K562 (cell line): ENCODE data around the gene TSHZ1. TPM values are rescaled to one million over a fixed set of nuclear protein-coding genes. Genes with fewer than 3 reads are reported as not detected.

Source experiments
- ATAC-seq: fragments of 200-7000 bp; cut with Tn5 transposase; 3 replicates; pipeline ENCODE4 v1.9.1; 2020; ENCODE audit warnings: moderate library complexity
- BruUV-seq: library from RNA; stranded (reverse); fragments of 400-500 nt; replicated peaks from 2 replicates; lab custom pipeline; 2021; lab: Mats Ljungman, UMichigan
- CTCF ChIA-PET: fragments of 300-600 bp; formaldehyde crosslinking; extraction: SDS; loops from one replicate; lab custom pipeline; 2021; ENCODE audit warnings: low intra/inter-chr PET ratio; lab: Yijun Ruan, JAX
- POLR2A ChIA-PET: fragments of 300-600, 350-650 bp; sonication (Branson Sonifier 250); formaldehyde crosslinking; extraction: SDS; loops from one replicate; lab custom pipeline; 2021; ENCODE audit warnings: antibody characterized with exemption, inconsistent platforms; lab: Yijun Ruan, JAX
- DNase-seq, 4 experiments: peaks; one replicate each; pipeline versions ENCODE4 v3.0.0 to v3.0.0-alpha.2; 2011 to 2018; ENCODE audit warnings: low spot score in 3 of 4, mixed read lengths in 3 of 4; ENCODE audit errors: extremely low read depth in 1 of 4
- FAIRE-seq: peaks from 2 replicates; lab custom pipeline; 2011; peaks lifted over from hg19 to GRCh38; lab: Jason Lieb, UNC
- H2AFZ ChIP-seq: 2 replicates; pipeline ENCODE4 v1.6.0; 2011; ENCODE audit warnings: low read depth, low read length, control low read depth, inconsistent platforms
- H3K27ac ChIP-seq: fragments of 200-600 bp; 3 replicates; pipeline ENCODE4 v1.8.0; 2011; ENCODE audit warnings: low read depth, mild to moderate bottlenecking, control low read depth, inconsistent platforms, low read length, moderate library complexity, mixed read lengths; ENCODE audit errors: extremely low read depth
- H3K27me3 ChIP-seq, 2 experiments: fragments of 300-600 bp in 1 of 2; 2 replicates in 1 of 2; 3 replicates in 1 of 2; pipeline versions ENCODE4 v1.6.0 to v1.8.0; 2011; ENCODE audit warnings: inconsistent platforms in 2 of 2, low read length in 2 of 2, mild to moderate bottlenecking in 1 of 2, mixed read lengths in 1 of 2, moderate library complexity in 1 of 2; ENCODE audit not compliant: control insufficient read depth in 2 of 2, insufficient read depth in 2 of 2
- H3K36me3 ChIP-seq: fragments of 300-600 bp; 3 replicates; pipeline ENCODE4 v1.8.0; 2011; ENCODE audit warnings: mild to moderate bottlenecking, low read length, inconsistent platforms; ENCODE audit not compliant: control insufficient read depth, insufficient read depth
- H3K4me1 ChIP-seq, 2 experiments: fragments of 200-600 bp in 1 of 2; replicated peaks in 1 of 2; 2 replicates in 1 of 2; 3 replicates in 1 of 2; pipeline versions ENCODE4 v1.5.1 to v1.8.0; 2011; ENCODE audit warnings: inconsistent platforms in 2 of 2, low read length in 2 of 2, mild to moderate bottlenecking in 1 of 2, mixed read lengths in 1 of 2, moderate library complexity in 1 of 2; ENCODE audit not compliant: control insufficient read depth in 2 of 2, insufficient read depth in 2 of 2
- H3K4me2 ChIP-seq: 2 replicates; pipeline ENCODE4 v1.6.1; 2011; ENCODE audit warnings: low read length, control low read depth, inconsistent platforms, mixed read lengths; ENCODE audit not compliant: insufficient read depth
- H3K4me3 ChIP-seq: fragments of 200-600 bp; sonication (generic), shearing (Covaris generic); 2 replicates; pipeline ENCODE4 v1.5.1; 2016; ENCODE audit warnings: control low read depth, inconsistent platforms
- H3K79me2 ChIP-seq: fragments of 200-600 bp; 3 replicates; pipeline ENCODE4 v1.8.0; 2011; ENCODE audit warnings: low read length, inconsistent platforms; ENCODE audit not compliant: control insufficient read depth, insufficient read depth
- H3K9ac ChIP-seq, 2 experiments: 2 replicates each; pipeline versions ENCODE4 v1.6.0 to v1.6.1; 2011; ENCODE audit warnings: low read depth in 2 of 2, low read length in 2 of 2, control low read depth in 1 of 2, inconsistent platforms in 1 of 2, mild to moderate bottlenecking in 1 of 2, mixed read lengths in 1 of 2; ENCODE audit not compliant: insufficient read depth in 1 of 2
- H3K9me1 ChIP-seq: one replicate; pipeline ENCODE4 v1.6.0; 2011; ENCODE audit warnings: inconsistent platforms, mild to moderate bottlenecking, low read length, moderate library complexity; ENCODE audit not compliant: control insufficient read depth, insufficient read depth
- H3K9me3 ChIP-seq: replicated peaks from 2 replicates; pipeline ENCODE4 v1.5.1; 2011; ENCODE audit warnings: low read depth, low read length, inconsistent platforms; ENCODE audit not compliant: control insufficient read depth, insufficient read depth
- H4K20me1 ChIP-seq: replicated peaks from 2 replicates; pipeline ENCODE4 v1.6.1; 2011; ENCODE audit warnings: low read length, inconsistent platforms, mixed read lengths; ENCODE audit not compliant: control insufficient read depth, insufficient read depth
- EWSR1 ChIP-seq: fragments of 450-650 bp; IDR thresholded peaks from 2 replicates; pipeline ENCODE4 v1.6.1; 2018; ENCODE audit warnings: borderline replicate concordance, mild to moderate bottlenecking, low read depth, moderate library complexity; ENCODE audit not compliant: partially characterized antibody
- FOXK1 ChIP-seq: sonication (generic); formaldehyde crosslinking; IDR thresholded peaks from 2 replicates; pipeline ENCODE4 v1.8.0; 2022; ENCODE audit warnings: missing genetic modification reagents, mild to moderate bottlenecking, borderline replicate concordance
- MEF2D ChIP-seq: conservative IDR thresholded peaks from 2 replicates; pipeline ENCODE4 v1.6.1; 2016; ENCODE audit warnings: low read depth, missing genetic modification characterization, missing compliant biosample characterization
- NFE2L1 ChIP-seq: fragments of 450-650 bp; IDR thresholded peaks from 2 replicates; pipeline ENCODE4 v1.6.1; 2016; ENCODE audit warnings: missing genetic modification characterization, low read depth, mild to moderate bottlenecking, missing compliant biosample characterization, moderate library complexity, borderline replicate concordance
- TCF7 ChIP-seq: sonication (generic); IDR thresholded peaks from 2 replicates; pipeline ENCODE4 v1.6.1; 2016; ENCODE audit warnings: antibody characterized with exemption, borderline replicate concordance
- ZNF124 ChIP-seq: sonication (generic); formaldehyde crosslinking; IDR thresholded peaks from 2 replicates; pipeline ENCODE4 v1.8.1; 2022; ENCODE audit warnings: missing genetic modification reagents
- ZNF444 ChIP-seq: fragments of 250-450 bp; sonication (Bioruptor Pico); IDR thresholded peaks from 2 replicates; pipeline ENCODE4 v1.4.0; 2020; ENCODE audit warnings: mild to moderate bottlenecking, moderate library complexity
- WGBS: fragments of 100-300 bp; shearing (Covaris generic); methylation state at CpG from one replicate; pipeline ENCODE4 v1.1.6; 2016; ENCODE audit warnings: low coverage, mixed read lengths; ENCODE audit not compliant: insufficient coverage; ENCODE audit errors: missing lambda C conversion rate; 5-methylcytosine and 5-hydroxymethylcytosine counted together
- in situ Hi-C: fragments of 300-500 bp; cut with MboI; formaldehyde crosslinking; loops from 4 replicates; pipeline ENCODE4 v1.15.0; 2018; ENCODE audit warnings: inconsistent platforms, mixed read lengths
- intact Hi-C: fragments of 100-400 bp; cut with micrococcal nuclease; formaldehyde crosslinking; loops from 2 replicates; pipeline ENCODE4 v1.14.2; 2022
- polyA plus RNA-seq, 8 experiments: library from polyadenylated mRNA; depleted of rRNA in 4 of 8; stranded (reverse) in 5 of 8; unstranded in 3 of 8; fragments of >200 nt; fragmentation: Nextera tagmentation in 2 of 8; fragmentation: Illumina TruSeq in 1 of 8; extraction: Ambion mirVana in 2 of 8; extraction: Trizol in 1 of 8; gene quantifications; 2 replicates each; pipeline versions ENCODE4 v1.2.1 to v1.2.3, GENCODE V29; 2011 to 2014; ENCODE audit warnings: inconsistent platforms in 1 of 8, missing spikeins in 1 of 8
- total RNA-seq, 7 experiments: library from RNA; depleted of rRNA in 6 of 7; stranded (reverse); fragments of >200 nt in 6 of 7; fragmentation: Illumina TruSeq in 2 of 7; extraction: Trizol in 2 of 7; gene quantifications; 2 replicates each; pipeline versions ENCODE4 v1.2.1 to v1.2.3, GENCODE V29; 2011 to 2021; ENCODE audit warnings: low replicate concordance in 1 of 7
- TF ChIP-seq, protein P1 (sequence below): fragments of 250-450 bp; sonication (Bioruptor Pico); IDR thresholded peaks from 2 replicates; pipeline ENCODE4 v1.8.0; 2022; ENCODE audit warnings: inconsistent platforms, mild to moderate bottlenecking, moderate library complexity, borderline replicate concordance
- TF ChIP-seq, protein P2 (sequence below): fragments of 450-650 bp; IDR thresholded peaks from 2 replicates; pipeline ENCODE4 v1.6.1; 2018; ENCODE audit warnings: mild to moderate bottlenecking, low read depth; ENCODE audit not compliant: partially characterized antibody

Gene TSHZ1
- total and polyA plus RNA-seq, 9 of the 15 experiments (the other 6 are each of a cell fraction or from before 2014, with no cell fraction given), result 1.1 to 7.2 (median 2.7) TPM

DNA sequence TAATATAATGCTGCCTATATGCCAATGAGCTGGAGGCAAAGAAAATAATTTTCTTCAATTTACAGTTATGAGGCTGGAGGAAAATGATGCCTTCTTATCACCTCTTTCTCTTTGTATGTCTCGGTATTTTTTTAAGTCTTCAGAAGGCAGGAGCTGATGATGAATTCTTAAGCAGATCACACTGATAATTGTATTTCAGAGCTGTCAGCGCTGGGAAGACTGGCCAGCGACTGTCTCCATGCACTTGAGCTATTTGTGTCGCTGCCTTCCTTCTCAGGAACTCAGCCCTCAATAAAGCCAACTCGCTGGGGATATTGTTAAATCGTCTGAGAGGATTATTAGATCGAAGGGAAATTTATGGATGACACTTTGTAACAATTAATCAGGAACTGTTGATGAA lies 42.0 kb upstream of the TSHZ1 start (continued):
- TF ChIP-seq EWSR1 (no peak), TCF7 (no peak), FOXK1 (no peak), MEF2D (tag) (no peak), ZNF124 (CRISPR knock-in tag) (no peak)
- TF ChIP-seq, protein P1, sequence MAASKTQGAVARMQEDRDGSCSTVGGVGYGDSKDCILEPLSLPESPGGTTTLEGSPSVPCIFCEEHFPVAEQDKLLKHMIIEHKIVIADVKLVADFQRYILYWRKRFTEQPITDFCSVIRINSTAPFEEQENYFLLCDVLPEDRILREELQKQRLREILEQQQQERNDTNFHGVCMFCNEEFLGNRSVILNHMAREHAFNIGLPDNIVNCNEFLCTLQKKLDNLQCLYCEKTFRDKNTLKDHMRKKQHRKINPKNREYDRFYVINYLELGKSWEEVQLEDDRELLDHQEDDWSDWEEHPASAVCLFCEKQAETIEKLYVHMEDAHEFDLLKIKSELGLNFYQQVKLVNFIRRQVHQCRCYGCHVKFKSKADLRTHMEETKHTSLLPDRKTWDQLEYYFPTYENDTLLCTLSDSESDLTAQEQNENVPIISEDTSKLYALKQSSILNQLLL (CRISPR knock-in tag), result no peak

DNA sequence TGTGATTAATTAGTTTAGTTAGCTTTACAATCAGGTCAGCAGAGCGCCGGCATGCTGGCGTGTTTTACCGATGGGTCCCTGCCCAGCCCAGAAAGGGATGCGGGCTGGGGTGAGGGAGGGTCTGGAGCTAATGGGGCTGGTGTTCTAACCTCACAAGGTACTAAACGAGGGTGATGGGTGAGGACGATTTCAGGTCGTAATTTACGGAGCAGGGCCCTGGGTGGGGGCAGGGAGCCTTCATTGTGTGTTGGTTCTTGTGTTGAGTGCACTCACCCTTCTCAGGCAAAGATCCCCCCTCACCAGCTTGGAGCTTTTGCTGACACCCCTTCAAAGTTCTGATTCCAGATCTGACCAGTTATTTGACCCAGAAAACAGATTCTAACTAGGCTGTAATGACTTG lies 41.2 kb upstream of the TSHZ1 start:
- Histone ChIP-seq H3K27ac (no peak overlapping the region), H4K20me1 (no peaks in the 10 kb centered on the region), H3K9me3 (no peaks in the 10 kb centered on the region), H3K4me2 (no peak overlapping the region), H3K9me1 (no peaks in the 10 kb centered on the region), H3K4me3 (no peak overlapping the region), H3K79me2 (no peaks in the 10 kb centered on the region), H3K36me3 (no peaks in the 10 kb centered on the region), H3K4me1 (peaks cover 0 to 8% of the 10 kb centered on the region in 2 experiments; a peak in 2 of 5 replicates), H3K27me3 (peaks cover 11 to 60% of the 10 kb centered on the region in 2 experiments; a peak in 4 of 5 replicates), H3K9ac (no peak overlapping the region), H2AFZ (no peak overlapping the region)
- ChIA-PET POLR2A (no interaction called here), CTCF (no interaction called here)
- in situ Hi-C loops (no loop called here), intact Hi-C loops (loop anchor here (10.0 kb wide), 1 partner anchor 305 kb away; no protein-coding TSS in a partner anchor)
- TF ChIP-seq, protein P2, sequence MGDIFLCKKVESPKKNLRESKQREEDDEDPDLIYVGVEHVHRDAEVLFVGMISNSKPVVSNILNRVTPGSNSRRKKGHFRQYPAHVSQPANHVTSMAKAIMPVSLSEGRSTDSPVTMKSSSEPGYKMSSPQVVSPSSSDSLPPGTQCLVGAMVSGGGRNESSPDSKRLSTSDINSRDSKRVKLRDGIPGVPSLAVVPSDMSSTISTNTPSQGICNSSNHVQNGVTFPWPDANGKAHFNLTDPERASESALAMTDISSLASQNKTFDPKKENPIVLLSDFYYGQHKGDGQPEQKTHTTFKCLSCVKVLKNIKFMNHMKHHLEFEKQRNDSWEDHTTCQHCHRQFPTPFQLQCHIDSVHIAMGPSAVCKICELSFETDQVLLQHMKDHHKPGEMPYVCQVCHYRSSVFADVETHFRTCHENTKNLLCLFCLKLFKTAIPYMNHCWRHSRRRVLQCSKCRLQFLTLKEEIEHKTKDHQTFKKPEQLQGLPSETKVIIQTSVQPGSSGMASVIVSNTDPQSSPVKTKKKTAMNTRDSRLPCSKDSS, result no peak
- 0 out of 2 replicates have a peak, but pooled peaks have one; percentile 11 for TF ChIP-seq NFE2L1 (tag)
- TF ChIP-seq ZNF444 (CRISPR knock-in tag), result no peak
- FAIRE-seq (no peak), DNase-seq (no peak), ATAC-seq (no peak)
- WGBS, result 2% methylated on average over 9 of the region's 9 CpGs
- BruUV-seq, result no TSS peak
